BJ (cell line): ENCODE measurements around the gene EIF4G1. TPM values are rescaled to one million over a fixed set of nuclear protein-coding genes. Genes with fewer than 3 reads are reported as not detected.
A peak's percentile ranks its signal among the peaks of the same experiment; 100 is the strongest.

Experiments used
- CTCF ChIA-PET: fragments of 350-600 bp; formaldehyde crosslinking; extraction: SDS; loops from one replicate; lab custom pipeline; 2021; ENCODE audit warnings: antibody characterized with exemption, inconsistent platforms; lab: Yijun Ruan, JAX
- POLR2A ChIA-PET: fragments of 300-600 bp; sonication (Branson Sonifier 250); formaldehyde crosslinking; extraction: SDS; loops from one replicate; lab custom pipeline; 2021; ENCODE audit warnings: antibody characterized with exemption; lab: Charles Lee
- DNase-seq: peaks from one replicate; pipeline ENCODE4 v3.0.0-alpha.2; 2011; ENCODE audit warnings: low read depth
- H3K27me3 ChIP-seq: 2 replicates; pipeline ENCODE4 v1.6.0; 2011; ENCODE audit warnings: low read length; ENCODE audit not compliant: control insufficient read depth, insufficient read depth
- H3K36me3 ChIP-seq: 2 replicates; pipeline ENCODE4 v1.5.1; 2011; ENCODE audit warnings: low read length; ENCODE audit not compliant: control insufficient read depth, insufficient read depth
- H3K4me3 ChIP-seq: 2 replicates; pipeline ENCODE4 v1.5.1; 2011; ENCODE audit warnings: low read depth, mild to moderate bottlenecking, control low read depth, low read length
- CTCF ChIP-seq: IDR thresholded peaks from 2 replicates; pipeline ENCODE4 v1.5.1; 2011; ENCODE audit warnings: low read depth, mild to moderate bottlenecking, control low read depth, inconsistent platforms, low read length, moderate library complexity; ENCODE audit not compliant: insufficient read depth
- polyA plus RNA-seq: library from polyadenylated mRNA; depleted of rRNA; stranded (reverse); fragments of >200 nt; gene quantifications from 2 replicates; pipeline ENCODE4 v1.2.3, GENCODE V29; 2011

EIF4G1 gene
- polyA plus RNA-seq, 1 experiment = 370 TPM

- ChIA-PET POLR2A (no interaction called here), CTCF (interaction anchor here (0.6 to 1.7 kb wide), 2 partner anchors 9 to 14 kb away, joined by 3 to 5 read pairs; no protein-coding TSS in a partner anchor)
- Histone ChIP-seq H3K27me3 (no peaks in the 10 kb centered on the region), H3K4me3 (peak overlapping the region; percentile 18; the same call in 1 of the 2 replicates), H3K36me3 (peaks cover 53% of the 10 kb centered on the region)
- peak; percentile 78 for DNase-seq
- no peak for TF ChIP-seq CTCF
These were observed 5.7 kb downstream of the EIF4G1 start for GRCh38 chr3:184320104-184320445.

- TF ChIP-seq CTCF = no peak
- CTCF ChIA-PET = no interaction called here
- peaks cover 66% of the 10 kb centered on the region for H3K36me3 ChIP-seq
- H3K4me3 ChIP-seq = no peak overlapping the region
- no peaks in the 10 kb centered on the region for H3K27me3 ChIP-seq
- DNase-seq = no peak
- POLR2A ChIA-PET = no interaction called here
These were observed 7.3 kb downstream of the EIF4G1 start for GRCh38 chr3:184321666-184322065.

- CTCF ChIA-PET = no interaction called here
- POLR2A ChIA-PET = interaction anchor here (0.6 kb wide), 1 partner anchor 23 kb away, joined by 3 read pairs; no protein-coding TSS in a partner anchor
- DNase-seq = no peak
- TF ChIP-seq CTCF = no peak
- H3K4me3 ChIP-seq = no peak overlapping the region
- H3K36me3 ChIP-seq = peaks cover 72% of the 10 kb centered on the region
- no peaks in the 10 kb centered on the region for H3K27me3 ChIP-seq
These were observed 8.5 kb downstream of the EIF4G1 start for GRCh38 chr3:184322731-184323487.

GRCh38 chr3:184323696-184324095 lies 9.3 kb downstream of the EIF4G1 start:
- POLR2A ChIA-PET = no interaction called here
- Histone ChIP-seq H3K4me3 (no peak overlapping the region), H3K36me3 (peaks cover 79% of the 10 kb centered on the region), H3K27me3 (no peaks in the 10 kb centered on the region)
- DNase-seq = no peak
- no peak for TF ChIP-seq CTCF
- CTCF ChIA-PET = interaction anchor here (0.8 kb wide), 1 partner anchor 30 kb away, joined by 3 read pairs; no protein-coding TSS in a partner anchor

GRCh38 chr3:184325269-184325668 lies 10.9 kb downstream of the EIF4G1 start:
- Histone ChIP-seq H3K27me3 (no peaks in the 10 kb centered on the region), H3K4me3 (no peak overlapping the region), H3K36me3 (peaks cover 81% of the 10 kb centered on the region)
- POLR2A ChIA-PET = no interaction called here
- DNase-seq = no peak
- no peak for TF ChIP-seq CTCF
- CTCF ChIA-PET = interaction anchor here (0.9 to 1.1 kb wide), 2 partner anchors 8 to 46 kb away, joined by 3 to 4 read pairs; no protein-coding TSS in a partner anchor
